Measurements from ENCODE around the gene DPEP2. TPM values are rescaled to one million over a fixed set of nuclear protein-coding genes. Genes with fewer than 3 reads are reported as not detected.

DPEP2 gene
- total RNA-seq, 1 donor from 2014 or later, result 29.5 TPM

DNA sequence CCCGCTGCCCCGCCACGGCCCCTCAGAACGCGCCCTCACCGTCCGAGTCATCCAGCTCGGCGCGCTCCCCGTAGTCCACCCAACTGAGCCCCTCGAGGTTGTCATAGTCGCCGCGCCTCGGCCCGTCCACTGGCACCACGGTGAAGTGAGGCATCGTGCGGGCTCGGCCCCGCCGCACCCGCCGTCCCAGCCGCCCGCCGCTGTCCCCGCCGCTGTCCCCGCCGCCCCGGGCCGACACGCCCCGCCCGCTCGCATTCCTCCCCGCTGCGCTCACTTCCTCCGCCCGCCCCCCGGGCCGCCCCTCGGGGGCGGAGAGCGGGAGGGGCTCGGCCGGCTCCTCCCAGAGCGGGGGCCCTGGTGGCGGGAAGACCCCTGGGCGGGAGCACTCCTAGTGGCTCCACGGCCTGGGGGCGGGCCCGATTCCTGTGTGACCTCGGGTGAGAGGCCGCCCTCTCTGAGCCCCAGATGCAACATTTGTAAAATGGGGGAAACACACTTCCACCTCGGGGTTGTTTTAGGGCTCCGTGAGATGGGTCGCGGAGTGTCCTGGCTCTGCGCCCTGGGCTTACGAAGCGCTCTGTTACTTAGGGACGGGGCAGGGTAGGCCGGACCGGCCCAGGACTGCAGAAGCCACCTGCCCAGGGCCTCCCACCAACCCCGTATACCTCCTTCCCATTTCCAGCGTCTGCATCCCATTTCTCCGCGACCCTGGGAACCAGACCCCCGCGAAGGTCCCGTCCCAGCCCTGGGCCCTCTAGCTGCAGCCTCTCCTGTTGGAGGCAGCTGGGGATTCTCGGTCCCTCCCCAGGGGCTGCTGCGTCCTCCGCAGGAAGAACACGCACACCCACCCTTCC is 30.7 kb downstream of the DPEP2 start, which contains the start of gene SLC12A4:
Gene SLC12A4, minus strand, starts transcription at position 238 of the 854 bp plus-strand sequence. Its CDS starts 84 bp downstream, at position 154.
- H3K4me3 ChIP-seq, result peak within 1 kb of the TSS; percentile 94

DNA sequence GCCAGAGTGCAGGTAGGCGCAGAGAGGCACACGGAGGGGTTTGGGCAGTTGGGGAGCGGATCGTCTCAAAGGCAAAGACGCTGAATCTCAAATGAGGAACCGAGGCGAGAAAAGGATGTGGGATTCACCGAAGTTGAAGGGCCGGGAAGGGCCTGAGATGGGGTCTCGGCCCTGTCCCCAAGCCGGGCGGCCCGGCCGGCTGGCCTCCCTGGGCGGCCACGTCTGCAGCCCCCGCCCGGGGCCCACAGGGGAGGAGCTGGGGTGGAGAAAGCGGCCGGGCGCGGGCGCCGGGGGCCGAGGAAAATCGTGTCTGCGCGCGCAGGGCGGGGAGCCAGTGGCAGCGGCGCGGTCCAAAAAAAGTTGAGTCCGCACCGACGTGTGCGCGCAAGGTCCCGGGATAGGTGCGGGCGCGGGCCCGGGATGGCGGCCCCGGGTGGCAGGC is 31.3 kb downstream of the DPEP2 start:
- intact Hi-C loops (cut with DNase I), result no loop called here
- peak; percentile 45 to 63 for ATAC-seq
- peaks cover 52% of the 10 kb centered on the region for H3K4me1 ChIP-seq

More for the DNA sequence above, 30.7 kb downstream of the DPEP2 start, which contains the start of gene SLC12A4:
- no peaks in the 10 kb centered on the region for H3K36me3 ChIP-seq
- H3K9me3 ChIP-seq, result no peaks in the 10 kb centered on the region
- no peaks in the 10 kb centered on the region for H3K27me3 ChIP-seq (ENCODE audit: low read depth)
- TF ChIP-seq, protein P1, sequence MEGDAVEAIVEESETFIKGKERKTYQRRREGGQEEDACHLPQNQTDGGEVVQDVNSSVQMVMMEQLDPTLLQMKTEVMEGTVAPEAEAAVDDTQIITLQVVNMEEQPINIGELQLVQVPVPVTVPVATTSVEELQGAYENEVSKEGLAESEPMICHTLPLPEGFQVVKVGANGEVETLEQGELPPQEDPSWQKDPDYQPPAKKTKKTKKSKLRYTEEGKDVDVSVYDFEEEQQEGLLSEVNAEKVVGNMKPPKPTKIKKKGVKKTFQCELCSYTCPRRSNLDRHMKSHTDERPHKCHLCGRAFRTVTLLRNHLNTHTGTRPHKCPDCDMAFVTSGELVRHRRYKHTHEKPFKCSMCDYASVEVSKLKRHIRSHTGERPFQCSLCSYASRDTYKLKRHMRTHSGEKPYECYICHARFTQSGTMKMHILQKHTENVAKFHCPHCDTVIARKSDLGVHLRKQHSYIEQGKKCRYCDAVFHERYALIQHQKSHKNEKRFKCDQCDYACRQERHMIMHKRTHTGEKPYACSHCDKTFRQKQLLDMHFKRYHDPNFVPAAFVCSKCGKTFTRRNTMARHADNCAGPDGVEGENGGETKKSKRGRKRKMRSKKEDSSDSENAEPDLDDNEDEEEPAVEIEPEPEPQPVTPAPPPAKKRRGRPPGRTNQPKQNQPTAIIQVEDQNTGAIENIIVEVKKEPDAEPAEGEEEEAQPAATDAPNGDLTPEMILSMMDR (IDR thresholded peaks at IDR 0.05), result no peak
- peaks cover 45% of the 10 kb centered on the region for H3K4me1 ChIP-seq
- intact Hi-C loops (cut with DNase I), result no loop called here
- ATAC-seq, result peak; percentile 95
- DNase-seq, result peak; percentile 86
- peak within 1 kb of the TSS; percentile 99 for H3K27ac ChIP-seq

GRCh38 chr16:67967183-67967957 is 31.9 kb downstream of the DPEP2 start:
- Histone ChIP-seq H3K9me3 (no peaks in the 10 kb centered on the region), H3K27me3 (ENCODE audit: low read depth) (no peaks in the 10 kb centered on the region), H3K27ac (peak overlapping the region; percentile 99), H3K4me3 (peak overlapping the region; percentile 94), H3K4me1 (peaks cover 58% of the 10 kb centered on the region), H3K36me3 (peaks cover 12% of the 10 kb centered on the region)
- DNase-seq (no peak), ATAC-seq (peak; percentile 11 to 15)
- intact Hi-C loops (cut with DNase I), result no loop called here
- TF ChIP-seq, protein P1 (IDR thresholded peaks at IDR 0.05), result no peak

More for the DNA sequence above, 31.3 kb downstream of the DPEP2 start:
- peak overlapping the region; percentile 99 for H3K27ac ChIP-seq
- no peaks in the 10 kb centered on the region for H3K27me3 ChIP-seq (ENCODE audit: low read depth)
- no peak for DNase-seq
- TF ChIP-seq, protein P1 (IDR thresholded peaks at IDR 0.05), result no peak
- H3K4me3 ChIP-seq, result peak overlapping the region; percentile 94
- no peaks in the 10 kb centered on the region for H3K9me3 ChIP-seq
- H3K36me3 ChIP-seq, result peaks cover 6% of the 10 kb centered on the region

DNA sequence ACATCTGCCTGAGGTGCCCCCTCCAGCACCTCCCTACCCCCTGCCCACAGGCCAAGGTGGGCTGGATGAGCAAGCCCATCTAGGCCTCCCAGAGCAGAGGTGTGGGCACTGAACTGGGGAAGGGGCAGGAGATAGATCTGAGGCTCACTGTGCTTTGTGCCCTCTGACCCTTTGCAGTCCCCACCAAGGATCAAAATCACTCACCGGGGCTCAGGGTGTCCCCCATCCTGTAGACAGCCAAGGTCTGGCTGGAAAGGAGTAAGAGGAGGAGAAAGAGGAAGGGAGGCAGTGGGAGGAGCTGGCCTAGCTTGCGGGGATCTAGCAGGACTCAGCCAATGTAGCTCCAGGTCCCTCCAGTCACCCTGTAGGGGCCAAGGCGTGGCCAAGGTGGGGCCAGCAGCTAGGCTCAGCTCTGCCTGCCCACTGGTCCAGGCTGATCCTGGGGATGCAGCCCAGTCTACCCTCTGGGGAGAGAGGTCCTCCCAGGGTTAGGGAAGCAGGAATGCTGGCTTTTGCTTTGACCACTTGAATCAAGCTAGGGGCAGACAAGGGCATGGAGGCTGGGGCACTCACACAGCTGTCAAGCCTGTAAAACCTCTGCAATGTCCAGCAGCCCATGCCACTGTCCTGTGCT is 32.6 kb downstream of the DPEP2 start:
- no peaks in the 10 kb centered on the region for H3K9me3 ChIP-seq
- ATAC-seq (peak; percentile 19 to 33), DNase-seq (no peak)
- peak overlapping the region; percentile 99 for H3K27ac ChIP-seq
- TF ChIP-seq, protein P1 (IDR thresholded peaks at IDR 0.05), result no peak
- peaks cover 65% of the 10 kb centered on the region for H3K4me1 ChIP-seq
- peaks cover 19% of the 10 kb centered on the region for H3K36me3 ChIP-seq
- H3K4me3 ChIP-seq, result peak overlapping the region; percentile 94
- no peaks in the 10 kb centered on the region for H3K27me3 ChIP-seq (ENCODE audit: low read depth)
- intact Hi-C loops (cut with DNase I), result no loop called here

Measured in lower lobe of right lung (tissue), 2 donors.